Ramos (cell line): ENCODE data around the gene MRPL37.
"Not testable (repeated sequence)": the region's sequence is repeated elsewhere in the genome, so short reads cannot be mapped to it uniquely, and the experiment has no call there.

Experiments used
- in situ Hi-C: fragments of 300-500 bp; cut with MboI; formaldehyde crosslinking; loops from one replicate; pipeline ENCODE4 v1.14.3; 2022; ENCODE audit warnings: low sequenced_read_pairs; ENCODE audit not compliant: unreplicated experiment

MRPL37 gene

GRCh38 chr1:54171606-54172005 lies 28.4 kb upstream of the MRPL37 start:
- in situ Hi-C loops, result no loop called here

DNA sequence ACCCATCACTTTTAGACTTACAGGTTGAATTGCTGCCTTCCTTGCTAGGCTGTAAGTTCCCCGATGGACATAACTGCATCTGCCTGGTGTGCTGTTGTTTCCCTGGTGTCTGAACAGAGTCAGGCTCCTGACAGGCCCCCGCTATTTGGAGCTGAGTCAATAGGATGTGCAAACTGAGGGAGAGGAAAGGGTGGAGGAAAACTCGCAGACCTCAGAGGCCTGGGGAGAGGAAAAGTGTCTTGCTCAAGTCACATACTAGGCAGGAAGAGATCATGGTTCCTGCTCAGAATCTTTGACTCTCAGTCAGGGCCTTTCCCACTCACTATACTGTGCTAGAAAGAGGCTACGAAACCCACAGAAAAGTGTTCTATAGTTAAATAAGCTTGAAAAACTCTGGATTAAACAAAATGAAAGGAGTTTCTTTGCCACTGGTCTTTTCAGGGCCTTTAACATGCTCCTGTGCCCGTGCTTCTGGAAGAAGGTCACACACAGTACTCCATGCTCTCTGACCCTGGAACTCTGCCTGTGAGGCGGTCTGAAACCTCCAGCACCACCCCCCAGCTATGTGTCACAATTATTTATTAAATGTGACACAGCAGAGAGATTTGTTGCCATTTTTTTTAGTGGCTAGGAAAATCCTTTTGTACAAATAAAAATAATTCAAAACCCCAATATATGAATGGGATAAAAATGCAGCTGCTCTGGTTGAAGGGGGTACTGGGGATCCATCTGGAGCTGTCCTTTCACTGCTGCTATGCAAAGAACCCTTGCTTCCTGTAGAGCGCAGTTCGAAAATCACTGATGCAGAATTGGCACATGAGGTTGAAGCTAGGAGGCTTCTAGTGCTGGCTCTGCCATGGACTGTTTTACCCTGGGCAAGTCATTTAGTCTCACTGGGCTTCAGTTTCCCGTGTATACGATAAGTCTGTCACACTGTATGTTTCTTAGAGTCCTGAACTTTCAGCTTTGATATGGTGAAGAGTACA lies 27.1 kb upstream of the MRPL37 start:
- in situ Hi-C loops, result no loop called here

- in situ Hi-C loops, result no loop called here
Measured at GRCh38 chr1:54173681-54174080, 26.3 kb upstream of the MRPL37 start.

- in situ Hi-C loops, result no loop called here
Measured at GRCh38 chr1:54174106-54174505, 25.9 kb upstream of the MRPL37 start.

DNA sequence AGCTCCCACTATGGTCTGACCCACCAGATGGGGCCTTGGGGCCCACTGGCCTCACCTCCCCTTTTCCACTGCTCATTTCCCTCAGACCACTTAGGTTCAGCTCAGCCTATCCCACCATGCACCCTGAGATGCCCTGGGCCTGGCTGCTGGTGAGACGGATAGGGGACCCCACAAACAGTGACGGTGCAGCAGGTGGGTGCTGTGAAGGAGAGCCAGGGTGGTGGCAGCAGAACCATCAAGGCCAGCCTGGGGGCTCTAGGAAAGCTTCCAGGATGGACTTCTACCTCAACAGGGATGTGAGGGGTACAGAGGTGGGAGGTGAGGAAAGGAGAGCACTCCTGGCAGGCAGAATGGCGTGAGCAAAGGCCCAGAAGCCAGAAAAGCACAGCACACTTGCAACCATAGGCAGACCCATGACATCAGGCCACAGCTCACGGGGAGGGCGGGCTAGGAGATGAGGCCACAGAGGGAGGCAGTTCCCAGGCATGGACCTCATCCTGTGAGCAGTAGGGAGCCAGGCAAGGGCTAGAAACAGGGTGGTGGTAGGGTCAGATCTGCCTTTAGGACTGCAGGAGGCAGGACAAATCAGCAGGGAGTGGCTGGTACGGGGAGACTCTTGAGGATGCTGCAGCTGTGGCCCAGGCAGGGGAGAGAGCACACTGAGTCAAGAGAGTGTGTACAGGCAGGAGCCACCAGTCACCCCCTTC lies 23.2 kb upstream of the MRPL37 start:
- in situ Hi-C loops, result no loop called here

DNA sequence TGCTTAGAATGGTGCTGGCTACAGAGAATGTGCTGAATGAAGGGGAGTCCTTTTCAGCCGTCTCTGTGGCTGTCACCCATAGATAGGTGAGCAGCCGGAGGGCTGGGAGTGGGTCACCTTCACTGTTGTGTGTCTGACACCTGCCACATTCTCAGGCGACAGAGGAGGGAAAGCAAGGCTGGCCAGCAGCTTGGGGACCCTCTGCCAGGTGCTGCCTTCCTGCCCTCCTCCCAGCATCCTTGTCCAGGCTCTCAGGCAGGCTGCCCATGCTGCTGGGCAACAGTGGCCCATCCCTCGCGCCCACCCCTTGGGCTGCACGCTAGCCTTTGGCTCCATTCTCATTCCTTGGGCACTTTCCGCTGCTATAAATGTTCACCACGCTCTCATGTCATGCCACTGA lies 22.2 kb upstream of the MRPL37 start:
- in situ Hi-C loops, result no loop called here

GRCh38 chr1:54178296-54179070 lies 21.5 kb upstream of the MRPL37 start:
- in situ Hi-C loops, result no loop called here

DNA sequence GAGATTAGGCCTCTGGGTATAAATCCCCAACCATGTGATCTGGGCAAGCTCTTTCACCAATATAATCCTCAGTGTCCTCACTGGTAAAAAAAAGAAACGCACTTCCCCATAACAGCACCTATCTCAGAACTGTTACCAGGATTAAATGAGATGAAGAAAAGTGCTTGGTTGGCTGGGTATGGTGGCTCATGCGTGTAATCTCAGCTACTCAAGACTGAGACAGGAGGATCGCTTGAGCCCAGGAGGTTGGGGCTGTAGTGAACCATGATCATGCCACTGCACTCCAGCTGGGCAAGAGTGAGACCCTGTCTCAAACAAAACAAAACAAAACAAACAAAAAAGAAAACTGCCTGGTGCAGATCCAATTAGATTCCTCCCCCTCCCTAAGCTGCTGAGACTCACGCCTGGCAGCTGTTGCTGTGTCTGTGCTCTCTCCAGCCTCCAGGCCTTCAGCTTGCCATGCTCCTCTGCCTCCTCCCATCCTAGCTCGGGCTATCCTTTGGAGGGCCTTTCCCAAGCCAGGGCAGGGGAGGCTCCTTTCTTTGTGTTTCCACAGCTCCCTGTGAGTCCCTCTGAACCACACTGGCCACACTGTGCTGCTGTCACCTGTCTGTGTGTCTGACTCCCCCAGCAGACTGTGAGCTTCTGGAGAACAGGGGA lies 19.1 kb upstream of the MRPL37 start:
- in situ Hi-C loops, result no loop called here

DNA sequence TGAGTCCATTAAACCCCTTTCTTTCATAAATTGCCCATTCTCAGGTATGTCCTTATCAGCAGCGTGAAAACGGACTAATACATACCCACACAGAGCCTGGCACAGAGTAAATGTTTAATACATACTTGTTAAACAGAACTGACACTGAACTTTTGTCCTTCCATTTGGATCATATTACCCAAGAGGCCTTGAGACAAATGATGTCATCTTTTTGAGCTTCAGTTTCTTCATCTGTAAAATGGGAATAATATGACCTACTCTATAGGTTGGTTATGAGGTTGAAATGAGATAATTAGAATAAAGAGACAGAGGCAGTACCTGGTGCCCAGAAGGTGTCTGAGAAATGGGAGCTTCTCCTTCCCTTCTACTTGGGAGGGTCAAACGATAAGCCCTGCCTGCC lies 13.9 kb upstream of the MRPL37 start:
- in situ Hi-C loops, result no loop called here

GRCh38 chr1:54188291-54188690 lies 11.7 kb upstream of the MRPL37 start:
- in situ Hi-C loops, result no loop called here

DNA sequence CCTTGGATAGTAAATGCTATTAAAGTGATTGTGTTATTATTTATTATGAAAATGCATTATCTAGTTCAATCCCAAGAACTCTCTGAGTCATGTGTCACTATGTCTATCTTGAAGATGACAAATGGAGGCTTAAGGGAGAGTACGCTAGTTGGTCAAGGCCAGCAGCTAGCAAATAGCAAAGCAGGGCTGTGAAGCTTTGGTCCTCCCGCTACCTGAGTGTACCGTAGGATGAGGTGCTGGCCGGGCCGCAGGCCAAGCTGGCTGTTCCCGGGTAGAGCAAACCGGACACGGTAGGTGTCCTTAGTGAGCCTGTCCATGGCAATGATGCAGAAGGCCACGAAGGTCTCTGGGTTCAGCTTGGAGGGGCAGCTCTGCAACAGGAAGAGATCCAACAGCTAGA lies 9.4 kb upstream of the MRPL37 start:
- in situ Hi-C loops, result no loop called here

DNA sequence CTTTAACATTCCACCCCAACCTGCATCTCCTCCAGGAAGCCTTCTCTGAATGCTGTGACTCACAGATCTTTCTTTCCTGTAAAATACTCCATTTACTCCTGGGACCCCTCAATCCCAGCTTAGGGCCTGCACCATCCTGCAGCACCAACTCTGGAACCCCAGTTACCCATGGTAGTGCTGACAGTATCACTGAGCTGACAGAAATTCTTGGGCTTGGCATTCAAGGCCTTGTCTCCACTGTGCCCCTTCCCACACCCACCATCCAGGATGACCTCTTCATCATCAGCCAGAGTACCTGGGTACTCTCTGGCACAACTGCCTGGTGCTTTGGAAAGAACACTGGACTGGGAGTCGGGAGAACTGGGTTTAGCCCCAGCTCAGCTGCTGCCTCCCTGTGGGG lies 8.4 kb upstream of the MRPL37 start:
- in situ Hi-C loops, result no loop called here

DNA sequence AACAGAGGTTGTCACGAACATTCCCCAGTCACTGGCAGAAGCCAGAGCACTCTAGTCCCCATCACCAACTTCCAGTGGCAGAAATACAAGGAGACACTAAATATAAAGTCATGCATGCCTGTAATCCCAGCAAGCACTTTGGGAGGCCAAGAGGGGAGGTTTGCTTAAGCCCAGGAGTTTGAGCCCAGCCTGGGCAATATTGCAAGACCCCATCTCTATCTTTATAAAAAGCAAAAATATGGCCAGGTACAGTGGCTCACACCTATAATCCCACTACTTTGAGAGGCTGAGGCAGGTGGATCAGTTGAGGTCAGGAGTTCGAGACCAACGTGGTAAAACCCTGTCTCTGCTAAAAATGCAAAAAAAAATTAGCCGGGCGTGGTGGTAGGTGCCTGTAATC lies 6.5 kb upstream of the MRPL37 start:
- in situ Hi-C loops, result no loop called here

DNA sequence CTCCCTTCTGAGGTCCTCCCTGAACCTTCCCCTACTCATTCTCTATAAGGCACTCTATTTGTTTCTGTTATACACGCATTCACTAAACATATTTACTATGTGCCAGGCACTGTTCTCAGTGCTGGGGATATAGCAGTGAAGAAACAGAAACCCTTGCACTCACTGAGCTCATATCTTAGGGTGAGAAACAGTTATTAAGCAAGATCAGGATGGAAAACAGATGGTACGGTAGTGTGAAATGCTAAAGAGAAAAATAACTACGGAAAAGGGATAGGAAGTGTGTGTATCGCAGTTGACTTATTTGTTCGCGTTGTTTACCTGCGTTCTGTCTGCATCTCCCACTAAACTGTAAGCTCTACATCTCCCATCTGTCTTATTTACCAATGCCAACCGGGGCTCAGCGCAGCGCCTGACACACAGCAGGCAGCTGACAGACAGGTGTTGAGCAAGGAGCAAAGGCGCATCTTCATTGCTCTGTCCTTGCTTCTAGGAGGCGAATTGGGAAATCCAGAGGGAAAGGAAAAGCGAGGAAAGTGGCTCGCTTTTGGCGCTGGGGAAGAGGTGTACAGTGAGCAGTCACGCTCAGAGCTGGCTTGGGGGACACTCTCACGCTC lies 709 bp upstream of the MRPL37 start:
- in situ Hi-C loops, result no loop called here

GRCh38 chr1:54200519-54200997 lies 591 bp downstream of the MRPL37 start:
- in situ Hi-C loops, result no loop called here

DNA sequence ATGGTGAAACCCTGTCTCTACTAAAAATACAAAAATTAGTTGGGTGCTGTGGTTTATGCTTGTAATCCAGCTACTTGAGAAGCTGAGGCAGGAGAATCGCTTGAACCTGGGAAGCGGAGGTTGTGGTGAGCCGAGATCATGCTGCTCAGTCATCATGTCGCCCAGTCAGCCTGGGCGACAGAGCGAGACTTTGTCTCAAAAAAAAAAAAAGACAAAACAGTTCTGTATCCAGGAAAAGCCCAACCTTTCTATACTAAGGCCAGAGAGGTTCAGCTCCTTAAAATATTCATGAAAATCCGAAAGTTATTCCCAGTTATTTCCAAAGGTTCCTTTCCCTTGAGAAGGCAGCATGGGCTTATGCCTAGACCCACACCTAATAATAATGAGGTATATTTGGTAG lies 4.2 kb downstream of the MRPL37 start:
- in situ Hi-C loops, result no loop called here

- in situ Hi-C loops, result no loop called here
Measured at GRCh38 chr1:54207287-54207686, 7.3 kb downstream of the MRPL37 start.

DNA sequence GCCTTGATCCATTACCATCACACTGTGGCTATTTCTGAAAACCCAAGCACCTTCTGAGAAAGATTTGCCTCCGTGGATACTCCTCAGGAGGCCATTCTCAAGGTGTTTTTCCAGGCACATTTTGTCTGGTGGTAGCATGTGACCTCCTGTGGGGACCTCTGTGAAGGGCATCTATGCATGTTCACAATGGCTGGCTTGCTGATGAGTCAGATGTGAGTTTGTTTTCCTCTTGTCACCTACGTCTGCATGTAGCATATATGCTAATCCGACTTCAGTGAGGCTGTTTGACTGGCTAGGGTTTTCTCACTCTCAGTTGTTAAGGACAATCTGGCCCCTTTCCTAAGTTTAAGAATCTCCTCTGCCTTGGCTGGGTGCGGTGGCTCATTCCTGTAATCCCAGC lies 7.9 kb downstream of the MRPL37 start:
- in situ Hi-C loops, result not testable (repeated sequence)

- in situ Hi-C loops, result no loop called here
Measured at GRCh38 chr1:54212872-54213271, 12.9 kb downstream of the MRPL37 start.

DNA sequence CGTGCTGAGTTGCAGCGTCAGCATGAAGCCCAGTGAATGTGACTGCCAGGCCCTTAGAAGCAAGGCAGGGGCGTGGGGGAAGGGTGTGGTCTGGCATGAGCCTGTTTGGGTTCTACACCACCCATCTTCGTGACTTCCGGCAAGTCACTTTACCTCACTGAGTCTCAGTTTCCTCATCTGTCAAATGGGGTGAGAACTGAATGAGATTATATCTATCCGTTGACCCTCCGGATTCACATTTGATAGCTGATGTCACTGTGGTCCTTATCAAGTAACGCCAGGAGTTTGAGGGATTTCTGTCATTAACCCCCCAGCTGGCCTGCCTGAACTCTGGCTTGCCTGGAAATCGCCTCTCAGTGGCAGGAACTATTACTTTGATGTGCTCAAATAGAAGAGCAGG lies 15.6 kb downstream of the MRPL37 start:
- in situ Hi-C loops, result no loop called here
